OCI-LY3 (cell line): Measurements from ENCODE around the gene DOK7.

Source experiments
- CTCF ChIP-seq: fragments of 200-600, 300-600 bp; sonication (generic); IDR thresholded peaks from 2 replicates; pipeline ENCODE4 v1.5.1; 2014; ENCODE audit warnings: antibody characterized with exemption, low read length, low read depth
- EZH2phosphoT487 ChIP-seq: fragments of 200-600 bp; shearing (Covaris generic); IDR thresholded peaks from 2 replicates; pipeline ENCODE4 v1.6.1; 2018; ENCODE audit warnings: antibody characterized with exemption, mixed run types, low read depth

GRCh38 chr4:3460926-3461325 is 2.2 kb upstream of the DOK7 start:
- TF ChIP-seq CTCF: no peak
- TF ChIP-seq EZH2phosphoT487: no peak
